K562 (cell line): ENCODE results near the gene CLK3. TPM values are rescaled to one million over a fixed set of nuclear protein-coding genes. Genes with fewer than 3 reads are reported as not detected.
A peak's percentile ranks its signal among the peaks of the same experiment; 100 is the strongest.

Experiments used
- CBFB ChIP-seq: sonication (generic); formaldehyde crosslinking; IDR thresholded peaks from 2 replicates; pipeline ENCODE4 v1.4.0; 2020; ENCODE audit warnings: mild to moderate bottlenecking, missing genetic modification reagents
- JUND ChIP-seq, 2 experiments: IDR thresholded peaks; 2 replicates in 1 of 2; 3 replicates in 1 of 2; pipeline ENCODE4 v1.6.1; 2011; ENCODE audit warnings: borderline replicate concordance in 2 of 2, low read depth in 2 of 2, low read length in 2 of 2, improper control_type of control experiment in 1 of 2, missing biosample characterization in 1 of 2, missing genetic modification characterization in 1 of 2, missing genetic modification reagents in 1 of 2
- MTA3 ChIP-seq: fragments of 450-650 bp; formaldehyde crosslinking; IDR thresholded peaks from 2 replicates; pipeline ENCODE4 v1.6.1; 2017; ENCODE audit warnings: mild to moderate bottlenecking, borderline replicate concordance
- NFIC ChIP-seq: fragments of 450-650 bp; IDR thresholded peaks from 2 replicates; pipeline ENCODE4 v1.6.1; 2017; ENCODE audit warnings: mild to moderate bottlenecking, inconsistent platforms
- TBL1XR1 ChIP-seq, 2 experiments: IDR thresholded peaks; 2 replicates each; pipeline ENCODE4 v1.6.1; 2012; ENCODE audit warnings: improper control_type of control experiment in 2 of 2, low read length in 2 of 2, mild to moderate bottlenecking in 1 of 2
- ZFP1 ChIP-seq: fragments of 450-650 bp; formaldehyde crosslinking; IDR thresholded peaks from 2 replicates; pipeline ENCODE4 v1.4.0; 2020; ENCODE audit warnings: mild to moderate bottlenecking, mixed read lengths
- ZNF561 ChIP-seq: fragments of 450-650 bp; formaldehyde crosslinking; conservative IDR thresholded peaks from 2 replicates; pipeline ENCODE4 v1.4.0; 2020; ENCODE audit warnings: mild to moderate bottlenecking, moderate library complexity
- polyA plus RNA-seq, 8 experiments: library from polyadenylated mRNA; depleted of rRNA in 4 of 8; stranded (reverse) in 5 of 8; unstranded in 3 of 8; fragments of >200 nt; fragmentation: Nextera tagmentation in 2 of 8; fragmentation: Illumina TruSeq in 1 of 8; extraction: Ambion mirVana in 2 of 8; extraction: Trizol in 1 of 8; gene quantifications; 2 replicates each; pipeline versions ENCODE4 v1.2.1 to v1.2.3, GENCODE V29; 2011 to 2014; ENCODE audit warnings: inconsistent platforms in 1 of 8, missing spikeins in 1 of 8
- total RNA-seq, 7 experiments: library from RNA; depleted of rRNA in 6 of 7; stranded (reverse); fragments of >200 nt in 6 of 7; fragmentation: Illumina TruSeq in 2 of 7; extraction: Trizol in 2 of 7; gene quantifications; 2 replicates each; pipeline versions ENCODE4 v1.2.1 to v1.2.3, GENCODE V29; 2011 to 2021; ENCODE audit warnings: low replicate concordance in 1 of 7
- TF ChIP-seq, protein P1 (sequence below): sonication (generic); formaldehyde crosslinking; IDR thresholded peaks from 2 replicates; pipeline ENCODE4 v1.8.0; 2022; ENCODE audit warnings: missing genetic modification reagents, mild to moderate bottlenecking, moderate library complexity, borderline replicate concordance
- TF ChIP-seq, protein P2 (sequence below): IDR thresholded peaks from 2 replicates; pipeline ENCODE4 v1.6.1; 2011; ENCODE audit warnings: borderline replicate concordance, low read depth, mild to moderate bottlenecking, moderate library complexity, low read length; ENCODE audit not compliant: insufficient read depth, poor library complexity, severe bottlenecking
- TF ChIP-seq, protein P3 (sequence below): fragments of 450-650 bp; IDR thresholded peaks from 2 replicates; pipeline ENCODE4 v1.6.1; 2016; ENCODE audit warnings: antibody characterized with exemption

CLK3 gene
- total and polyA plus RNA-seq, 9 of the 15 experiments (the other 6 are each of a cell fraction or from before 2014, with no cell fraction given): 1.2 to 95.2 (median 51.7) TPM

DNA sequence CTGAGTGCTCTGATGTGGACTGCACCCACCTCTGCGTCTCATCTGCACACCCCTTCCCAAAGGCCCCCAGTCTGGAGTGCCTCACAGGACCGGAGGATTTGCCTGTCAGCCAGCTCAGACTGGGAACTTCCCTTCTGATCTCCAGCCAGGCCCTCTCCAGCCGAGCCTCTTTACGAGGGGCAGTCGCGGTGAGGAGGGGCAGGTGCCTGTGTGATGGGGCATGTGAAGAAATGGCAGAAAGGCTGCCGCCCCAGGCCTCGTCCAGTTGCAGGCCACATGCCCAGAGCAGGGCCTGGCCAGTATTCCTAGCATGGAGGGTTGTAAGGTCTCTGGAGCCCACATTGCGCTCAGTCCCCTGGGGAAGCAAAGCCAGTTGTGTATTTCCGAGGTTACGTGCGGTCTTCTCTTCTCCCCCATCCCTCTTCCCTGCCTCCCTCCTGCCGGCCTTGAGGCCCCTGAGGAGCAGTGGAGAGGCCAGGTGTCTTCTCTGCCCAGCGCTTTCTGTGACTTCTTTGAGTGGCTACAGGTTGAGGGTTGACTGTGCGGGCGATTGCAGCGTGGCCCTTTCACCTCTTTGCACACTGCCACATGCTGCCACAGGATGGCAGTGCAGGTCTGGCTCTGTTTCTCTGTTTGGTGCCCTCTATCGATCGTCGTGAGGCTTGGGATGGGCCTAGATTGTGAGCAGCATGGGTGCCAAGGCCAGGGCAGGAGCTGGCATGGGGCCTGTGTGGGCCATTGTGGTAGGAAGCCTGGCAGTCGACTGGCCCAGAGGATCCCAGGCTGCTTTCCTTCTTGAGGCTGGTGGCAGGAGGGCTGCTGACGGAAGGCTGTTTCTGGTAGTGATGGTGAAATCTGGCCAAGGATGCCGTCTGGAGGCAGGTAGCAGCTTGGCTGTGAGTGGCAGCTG lies 5.3 kb downstream of the CLK3 start (continued):
- TF ChIP-seq, protein P1, sequence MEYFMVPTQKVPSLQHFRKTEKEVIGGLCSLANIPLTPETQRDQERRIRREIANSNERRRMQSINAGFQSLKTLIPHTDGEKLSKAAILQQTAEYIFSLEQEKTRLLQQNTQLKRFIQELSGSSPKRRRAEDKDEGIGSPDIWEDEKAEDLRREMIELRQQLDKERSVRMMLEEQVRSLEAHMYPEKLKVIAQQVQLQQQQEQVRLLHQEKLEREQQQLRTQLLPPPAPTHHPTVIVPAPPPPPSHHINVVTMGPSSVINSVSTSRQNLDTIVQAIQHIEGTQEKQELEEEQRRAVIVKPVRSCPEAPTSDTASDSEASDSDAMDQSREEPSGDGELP (CRISPR knock-in tag): peak; percentile 44; the same call in 1 of the 2 replicates
- TF ChIP-seq ZNF561 (CRISPR knock-in tag) (no peak), ZFP1 (no peak), JUND (IDR thresholded peaks at IDR 0.05; ENCODE audit: borderline replicate concordance, low read depth, low read length) (peak; percentile 24; the same call in 1 of the 2 replicates), JUND (tag; IDR thresholded peaks at IDR 0.05; ENCODE audit: borderline replicate concordance, low read depth, low read length) (no peak), NFIC (peak; percentile 42; the same call in 1 of the 2 replicates), CBFB (CRISPR knock-in tag) (0 out of 2 replicates have a peak, but pooled peaks have one; percentile 66), MTA3 (0 out of 2 replicates have a peak, but pooled peaks have one; percentile 35), TBL1XR1 (IDR thresholded peaks at IDR 0.05; ENCODE audit: low read length in 2 of 2) (peak in 1 of 2 experiments; percentile 25; a peak in 1 of 4 replicates)
- TF ChIP-seq, protein P2, sequence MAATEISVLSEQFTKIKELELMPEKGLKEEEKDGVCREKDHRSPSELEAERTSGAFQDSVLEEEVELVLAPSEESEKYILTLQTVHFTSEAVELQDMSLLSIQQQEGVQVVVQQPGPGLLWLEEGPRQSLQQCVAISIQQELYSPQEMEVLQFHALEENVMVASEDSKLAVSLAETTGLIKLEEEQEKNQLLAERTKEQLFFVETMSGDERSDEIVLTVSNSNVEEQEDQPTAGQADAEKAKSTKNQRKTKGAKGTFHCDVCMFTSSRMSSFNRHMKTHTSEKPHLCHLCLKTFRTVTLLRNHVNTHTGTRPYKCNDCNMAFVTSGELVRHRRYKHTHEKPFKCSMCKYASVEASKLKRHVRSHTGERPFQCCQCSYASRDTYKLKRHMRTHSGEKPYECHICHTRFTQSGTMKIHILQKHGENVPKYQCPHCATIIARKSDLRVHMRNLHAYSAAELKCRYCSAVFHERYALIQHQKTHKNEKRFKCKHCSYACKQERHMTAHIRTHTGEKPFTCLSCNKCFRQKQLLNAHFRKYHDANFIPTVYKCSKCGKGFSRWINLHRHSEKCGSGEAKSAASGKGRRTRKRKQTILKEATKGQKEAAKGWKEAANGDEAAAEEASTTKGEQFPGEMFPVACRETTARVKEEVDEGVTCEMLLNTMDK: peak; percentile 98
- TF ChIP-seq, protein P3, sequence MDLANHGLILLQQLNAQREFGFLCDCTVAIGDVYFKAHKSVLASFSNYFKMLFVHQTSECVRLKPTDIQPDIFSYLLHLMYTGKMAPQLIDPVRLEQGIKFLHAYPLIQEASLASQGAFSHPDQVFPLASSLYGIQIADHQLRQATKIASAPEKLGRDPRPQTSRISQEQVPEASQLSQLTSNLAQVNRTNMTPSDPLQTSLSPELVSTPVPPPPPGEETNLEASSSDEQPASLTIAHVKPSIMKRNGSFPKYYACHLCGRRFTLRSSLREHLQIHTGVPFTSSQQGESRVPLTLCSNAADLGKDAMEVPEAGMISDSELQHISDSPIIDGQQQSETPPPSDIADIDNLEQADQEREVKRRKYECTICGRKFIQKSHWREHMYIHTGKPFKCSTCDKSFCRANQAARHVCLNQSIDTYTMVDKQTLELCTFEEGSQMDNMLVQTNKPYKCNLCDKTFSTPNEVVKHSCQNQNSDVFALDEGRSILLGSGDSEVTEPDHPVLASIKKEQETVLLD: 0 out of 2 replicates have a peak, but pooled peaks have one; percentile 46
